Stimulated activated effector memory CD8-positive, alpha-beta T cell treated with anti-CD3 and anti-CD28 coated beads, Interleukin-12 subunit alpha, Interleukin-12 subunit beta, amount 100 ng/mL, for 72 hours (primary cell): ENCODE measurements around the gene CBX7.
A peak's percentile ranks its signal among the peaks of the same experiment; 100 is the strongest.
"Not testable (repeated sequence)": the region's sequence is repeated elsewhere in the genome, so short reads cannot be mapped to it uniquely, and the experiment has no call there.

Source experiments
- ATAC-seq: fragments of 150-1000 bp; cut with Tn5 transposase; 2 replicates; pipeline ENCODE4 v1.10.0; 2021
- DNase-seq, 2 donors: peaks; one replicate each; pipeline ENCODE4 v3.0.0; 2021 to 2022; ENCODE audit warnings: low spot score in 2 of 2
- H3K27ac Mint-ChIP-seq: one replicate; pipeline ENCODE4 v1.8.0; 2022; ENCODE audit warnings: mild to moderate bottlenecking, mixed read lengths
- H3K36me3 Mint-ChIP-seq: one replicate; pipeline ENCODE4 v1.8.0; 2022; ENCODE audit warnings: mild to moderate bottlenecking, mixed read lengths
- H3K4me1 Mint-ChIP-seq: one replicate; pipeline ENCODE4 v1.8.0; 2022; ENCODE audit warnings: mixed read lengths
- H3K4me3 Mint-ChIP-seq: one replicate; pipeline ENCODE4 v1.8.0; 2022; ENCODE audit warnings: mild to moderate bottlenecking, mixed read lengths
- H3K9me3 Mint-ChIP-seq: one replicate; pipeline ENCODE4 v1.8.0; 2022; ENCODE audit warnings: mixed read lengths

Gene CBX7

DNA sequence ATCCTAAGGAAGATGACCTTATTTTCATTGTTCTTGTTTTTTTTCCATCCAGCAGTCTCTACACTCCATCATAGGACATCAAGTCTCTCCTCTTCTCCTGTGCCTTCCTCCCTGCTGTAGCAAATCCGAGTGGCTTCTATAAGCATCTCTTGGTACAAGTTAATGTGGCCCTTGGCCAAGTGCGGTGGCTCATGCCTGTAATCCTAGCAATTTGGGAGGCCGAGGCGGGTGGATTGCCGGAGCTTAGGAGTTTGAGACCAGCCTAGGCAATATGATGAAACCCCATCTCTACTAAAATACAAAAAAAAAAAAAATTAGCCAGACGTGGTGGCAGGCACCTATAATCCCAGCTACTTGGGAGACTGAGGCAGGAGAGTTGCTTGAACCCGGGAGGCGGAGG, 3.6 kb upstream of the CBX7 start:
- DNase-seq, ATAC-seq, H3K9me3 Mint-ChIP-seq, H3K4me3 Mint-ChIP-seq, H3K27ac Mint-ChIP-seq: not testable (repeated sequence)
- Mint-ChIP-seq H3K4me1 (peaks cover 12% of the 10 kb centered on the region), H3K36me3 (peaks cover 20% of the 10 kb centered on the region)

DNA sequence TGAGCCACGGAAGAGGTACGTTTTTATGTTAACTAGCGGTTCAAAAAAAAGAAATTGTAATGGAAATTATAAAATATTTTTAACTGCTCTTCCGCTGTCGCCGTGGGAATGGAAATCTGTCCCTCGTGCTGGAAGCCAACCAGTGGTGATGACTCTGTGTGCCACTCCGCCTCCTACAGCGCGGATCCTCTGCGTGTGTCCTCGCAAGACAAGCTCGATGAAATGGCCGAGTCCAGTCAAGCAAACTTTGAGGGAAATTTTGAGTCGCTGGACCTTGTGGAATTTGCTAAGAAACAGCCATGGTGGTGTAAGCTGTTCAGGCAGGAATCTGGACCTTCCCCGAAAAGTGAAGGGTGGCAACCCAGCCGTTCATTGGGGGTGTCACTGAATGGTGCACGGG, 2.9 kb upstream of the CBX7 start:
- Mint-ChIP-seq H3K36me3 (peaks cover 21% of the 10 kb centered on the region), H3K9me3 (no peaks in the 10 kb centered on the region), H3K4me1 (peaks cover 19% of the 10 kb centered on the region), H3K4me3 (no peak overlapping the region), H3K27ac (no peak overlapping the region)
- no peak for DNase-seq
- ATAC-seq: no peak

DNA sequence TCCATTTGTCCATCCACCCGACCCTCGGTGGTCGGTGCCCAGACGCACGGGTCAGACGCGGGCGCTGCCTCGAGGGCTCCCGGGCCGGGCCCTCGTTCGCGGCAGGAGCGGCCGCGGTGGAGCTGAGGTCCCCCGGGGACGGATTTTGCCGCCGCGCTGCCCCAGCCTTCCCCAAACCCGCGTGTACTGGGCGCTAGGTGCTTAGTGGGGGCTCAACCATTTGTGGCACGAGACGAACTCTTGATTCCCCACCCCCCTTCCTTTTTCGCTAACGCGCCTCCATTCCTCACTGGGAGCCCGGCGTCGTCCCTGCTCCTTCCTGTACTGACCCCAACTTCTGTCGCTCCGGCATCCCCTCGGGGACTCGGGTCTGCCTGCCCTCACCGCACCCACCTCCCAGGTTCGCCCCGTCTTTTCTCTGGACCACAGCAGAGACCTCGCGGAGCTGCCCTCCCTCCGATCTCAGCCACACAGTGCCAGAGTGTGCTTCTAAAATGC, 789 bp upstream of the CBX7 start:
- DNase-seq: no peak
- Mint-ChIP-seq H3K4me3 (peak overlapping the region; percentile 94), H3K9me3 (no peaks in the 10 kb centered on the region), H3K36me3 (peaks cover 37% of the 10 kb centered on the region), H3K4me1 (peaks cover 40% of the 10 kb centered on the region), H3K27ac (peak overlapping the region; percentile 95)
- ATAC-seq: peak; percentile 2

DNA sequence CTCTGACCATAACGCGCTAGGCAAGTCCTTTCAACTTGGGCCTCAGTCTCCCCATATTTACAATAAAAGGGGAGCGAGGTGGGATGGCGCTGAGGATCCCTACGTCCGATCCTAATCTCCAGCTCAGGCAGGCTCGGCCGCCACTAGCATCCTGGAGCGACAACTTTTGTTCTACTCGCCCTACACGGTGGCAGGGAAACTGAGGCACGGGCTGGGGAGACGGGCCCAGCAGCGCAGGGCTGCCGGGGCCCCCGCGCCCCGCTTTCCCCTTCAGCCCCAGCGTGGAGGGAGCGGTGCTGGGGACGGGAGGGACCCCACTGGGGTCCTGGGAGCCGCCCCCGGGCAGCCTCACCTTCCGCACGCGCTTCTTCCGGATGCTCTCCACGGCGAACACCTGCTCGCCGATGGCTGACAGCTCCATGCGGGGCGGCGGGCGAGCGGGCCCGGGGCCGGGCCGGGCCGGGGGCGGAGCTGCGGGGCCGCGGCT, 413 bp downstream of the CBX7 start:
- peak overlapping the region; percentile 94 for H3K4me3 Mint-ChIP-seq
- H3K27ac Mint-ChIP-seq: peak overlapping the region; percentile 92
- DNase-seq: no peak
- peaks cover 47% of the 10 kb centered on the region for H3K36me3 Mint-ChIP-seq
- ATAC-seq: no peak
- peaks cover 40% of the 10 kb centered on the region for H3K4me1 Mint-ChIP-seq
- no peaks in the 10 kb centered on the region for H3K9me3 Mint-ChIP-seq

DNA sequence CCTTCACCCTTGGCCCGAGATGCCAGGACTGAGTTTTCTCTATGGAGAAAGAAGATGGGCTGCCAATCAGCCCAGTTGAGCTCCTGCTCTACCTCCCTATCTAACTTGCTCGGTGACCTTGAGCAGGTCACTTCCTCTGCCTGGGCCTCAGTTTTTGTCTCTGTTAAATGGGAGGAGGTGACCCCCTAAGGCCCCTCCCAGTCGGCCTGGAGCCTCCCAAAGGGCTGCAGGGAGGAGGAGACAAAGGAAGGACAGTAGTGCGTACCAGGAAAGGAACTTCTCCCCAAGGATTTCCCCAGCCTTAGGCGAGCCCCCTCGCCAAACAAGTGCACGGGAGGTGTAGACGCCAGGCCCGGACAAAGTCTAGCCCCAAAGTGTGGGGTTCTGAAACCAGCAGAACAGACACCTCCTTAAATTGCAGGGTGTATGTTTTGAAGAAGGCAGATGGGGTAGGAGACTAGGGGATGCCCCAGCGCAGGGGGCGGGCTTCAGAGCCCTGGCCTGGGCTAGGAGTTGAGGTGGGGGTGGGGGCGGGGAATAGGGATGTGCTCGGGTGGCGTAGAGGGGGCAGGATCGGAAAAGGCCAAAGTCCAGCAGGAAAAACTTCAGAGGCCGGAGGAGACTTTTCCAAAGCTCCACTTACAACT, 1.0 kb downstream of the CBX7 start:
- H3K36me3 Mint-ChIP-seq: peaks cover 54% of the 10 kb centered on the region

DNA sequence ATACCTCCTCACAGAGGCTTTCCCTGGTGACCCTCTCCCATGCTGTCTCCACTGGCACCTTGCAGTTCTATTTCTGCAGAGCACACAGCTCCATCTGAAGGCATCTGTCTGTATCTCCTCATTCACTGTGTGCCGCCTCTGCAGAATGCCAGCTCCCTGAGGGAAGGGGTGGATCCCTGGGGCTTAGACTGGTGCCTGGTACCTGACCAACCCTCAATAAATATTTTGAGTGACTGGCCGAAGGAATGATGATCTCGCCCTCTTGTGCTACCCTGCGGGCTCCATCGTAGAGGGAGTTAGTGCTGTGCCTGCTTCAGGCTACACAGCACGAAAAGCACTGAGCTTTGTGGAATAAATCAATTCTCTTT, 1.6 kb downstream of the CBX7 start:
- H3K36me3 Mint-ChIP-seq: peaks cover 60% of the 10 kb centered on the region
- peak overlapping the region; percentile 92 for H3K27ac Mint-ChIP-seq
- no peak for DNase-seq
- H3K4me1 Mint-ChIP-seq: peaks cover 50% of the 10 kb centered on the region
- no peaks in the 10 kb centered on the region for H3K9me3 Mint-ChIP-seq
- H3K4me3 Mint-ChIP-seq: peak overlapping the region; percentile 94
- ATAC-seq: no peak

More for the DNA sequence above, 1.0 kb downstream of the CBX7 start:
- H3K27ac Mint-ChIP-seq: peak overlapping the region; percentile 92
- DNase-seq: no peak
- H3K4me1 Mint-ChIP-seq: peaks cover 44% of the 10 kb centered on the region
- no peak for ATAC-seq
- no peaks in the 10 kb centered on the region for H3K9me3 Mint-ChIP-seq
- H3K4me3 Mint-ChIP-seq: peak overlapping the region; percentile 94

DNA sequence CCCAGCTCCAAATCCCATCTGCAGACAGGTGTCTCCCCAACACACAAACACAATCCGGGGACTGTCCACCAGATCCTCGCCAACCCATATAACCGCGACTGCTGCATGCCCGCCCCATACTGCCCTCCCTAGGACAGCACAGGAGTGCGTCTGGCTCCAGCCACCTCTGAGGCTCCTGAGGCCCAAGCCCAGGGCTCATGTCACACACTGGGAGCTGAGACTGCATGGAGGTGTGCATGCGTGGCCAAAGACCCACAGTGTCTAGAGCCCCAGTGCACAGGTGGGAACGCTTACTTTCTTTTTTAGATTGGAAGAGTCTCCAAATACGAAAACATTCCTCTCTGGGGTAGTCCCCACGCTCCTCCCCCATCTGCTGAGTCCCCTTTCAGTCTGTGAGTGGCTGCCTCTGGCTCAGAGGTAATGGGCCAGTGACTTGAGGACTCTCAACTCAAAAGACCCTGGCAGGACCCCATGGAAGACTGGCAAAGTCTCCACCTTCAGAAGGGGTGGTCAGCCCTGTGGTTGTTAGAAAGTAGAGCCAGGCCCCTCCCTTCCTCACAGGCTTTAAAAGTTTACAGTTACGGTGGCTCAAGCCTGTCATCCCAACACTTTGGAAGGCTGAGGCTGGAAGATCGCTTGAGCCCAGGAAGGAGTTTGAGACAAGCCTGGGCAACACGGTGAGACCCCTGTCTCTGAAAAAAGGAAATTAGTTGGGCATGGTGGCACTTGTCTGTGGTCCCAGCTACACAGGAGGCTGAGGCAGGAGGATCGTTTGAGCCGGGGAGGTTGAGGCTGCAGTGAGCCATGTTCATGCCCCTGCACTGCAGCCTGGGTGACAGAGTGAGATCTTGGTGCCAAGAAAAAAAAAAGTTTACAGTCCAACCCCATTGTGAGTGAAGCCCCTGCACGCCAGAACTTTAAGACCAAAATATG, 2.3 kb downstream of the CBX7 start:
- no peaks in the 10 kb centered on the region for H3K9me3 Mint-ChIP-seq
- H3K27ac Mint-ChIP-seq: peak overlapping the region; percentile 92
- DNase-seq (no peak), ATAC-seq (no peak)
- H3K4me1 Mint-ChIP-seq: peaks cover 50% of the 10 kb centered on the region
- peaks cover 61% of the 10 kb centered on the region for H3K36me3 Mint-ChIP-seq
- peak overlapping the region; percentile 94 for H3K4me3 Mint-ChIP-seq

DNA sequence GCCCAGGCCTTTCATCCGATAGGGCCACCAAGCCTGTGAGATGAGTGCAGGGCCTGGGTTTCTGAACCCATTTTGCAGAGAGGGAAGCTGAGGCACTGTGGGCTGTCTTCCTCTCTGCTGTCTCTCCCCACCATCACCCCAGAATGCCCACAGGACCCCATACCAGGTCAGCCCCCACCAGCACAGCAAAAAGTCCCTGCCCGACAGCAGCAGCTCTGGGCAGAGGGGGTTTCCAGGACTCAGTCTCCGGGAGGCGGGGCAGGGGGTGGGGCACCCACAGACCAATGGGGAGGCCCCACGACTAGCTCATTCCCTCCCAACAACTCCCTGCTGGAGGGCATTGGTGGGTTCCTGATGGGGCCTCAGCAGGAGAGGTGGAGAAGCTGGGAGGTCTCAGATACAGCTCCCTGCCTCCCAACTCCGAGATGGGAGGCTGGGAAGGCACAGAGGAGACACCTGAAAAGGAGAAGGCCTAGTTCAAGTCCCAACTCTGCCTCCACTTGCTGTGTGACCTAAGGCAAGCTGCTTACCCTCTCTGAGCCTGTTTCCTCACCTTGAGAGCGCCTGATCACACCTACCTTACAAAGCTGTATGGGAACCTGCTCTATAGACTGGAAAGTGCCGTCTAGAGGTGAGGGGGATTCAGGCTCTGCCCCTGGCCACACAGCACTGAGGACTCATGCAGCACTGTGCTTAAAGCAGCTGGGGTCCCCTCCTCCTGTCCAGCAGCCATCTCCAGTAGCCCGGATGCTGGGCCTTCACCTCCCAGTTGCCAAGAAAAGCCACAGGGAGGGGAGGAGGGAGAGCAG, 3.5 kb downstream of the CBX7 start:
- H3K9me3 Mint-ChIP-seq: no peaks in the 10 kb centered on the region
- peaks cover 69% of the 10 kb centered on the region for H3K36me3 Mint-ChIP-seq
- ATAC-seq: peak; percentile 44
- H3K27ac Mint-ChIP-seq: peak overlapping the region; percentile 92
- peaks cover 59% of the 10 kb centered on the region for H3K4me1 Mint-ChIP-seq
- peak in 1 of 2 donors; percentile 83 for DNase-seq
- peak overlapping the region; percentile 94 for H3K4me3 Mint-ChIP-seq

DNA sequence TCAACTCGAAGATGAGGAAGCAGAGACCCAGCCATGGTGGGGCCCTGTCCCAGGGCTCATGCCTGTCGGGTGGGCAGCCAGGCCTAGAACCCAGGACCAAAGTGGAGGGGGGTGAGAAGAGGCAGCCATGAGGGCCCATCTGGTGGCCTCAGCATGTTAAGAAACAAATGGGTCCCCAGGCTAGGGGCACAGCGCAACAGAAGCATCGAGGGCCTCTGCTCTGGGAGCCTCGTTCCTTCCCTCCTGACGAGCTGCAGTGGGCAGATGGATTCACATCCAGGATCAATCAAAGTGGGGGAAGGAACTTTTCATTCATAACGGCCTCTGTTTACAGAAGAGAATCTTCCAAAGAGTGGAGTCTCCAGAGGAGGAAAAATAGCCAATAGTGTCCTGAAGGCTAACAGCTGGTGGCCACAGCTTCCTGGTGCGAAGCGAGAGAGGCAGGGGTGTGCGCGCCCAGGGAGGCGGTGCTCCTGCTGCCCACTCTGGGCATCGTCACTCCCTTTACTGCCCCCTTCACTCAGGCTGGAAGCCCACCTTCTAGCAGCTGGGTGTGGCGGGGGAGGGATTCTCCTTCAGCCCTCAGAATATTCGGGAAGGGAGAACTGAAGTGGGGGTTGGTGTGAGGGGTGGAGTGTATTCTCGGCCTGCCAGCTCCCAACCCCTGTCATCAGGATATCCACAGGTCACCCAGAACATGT, 4.3 kb downstream of the CBX7 start:
- Mint-ChIP-seq H3K9me3 (no peaks in the 10 kb centered on the region), H3K4me1 (peaks cover 57% of the 10 kb centered on the region), H3K4me3 (peak overlapping the region; percentile 94), H3K27ac (peak overlapping the region; percentile 92), H3K36me3 (peaks cover 61% of the 10 kb centered on the region)
- DNase-seq: no peak
- ATAC-seq: no peak

DNA sequence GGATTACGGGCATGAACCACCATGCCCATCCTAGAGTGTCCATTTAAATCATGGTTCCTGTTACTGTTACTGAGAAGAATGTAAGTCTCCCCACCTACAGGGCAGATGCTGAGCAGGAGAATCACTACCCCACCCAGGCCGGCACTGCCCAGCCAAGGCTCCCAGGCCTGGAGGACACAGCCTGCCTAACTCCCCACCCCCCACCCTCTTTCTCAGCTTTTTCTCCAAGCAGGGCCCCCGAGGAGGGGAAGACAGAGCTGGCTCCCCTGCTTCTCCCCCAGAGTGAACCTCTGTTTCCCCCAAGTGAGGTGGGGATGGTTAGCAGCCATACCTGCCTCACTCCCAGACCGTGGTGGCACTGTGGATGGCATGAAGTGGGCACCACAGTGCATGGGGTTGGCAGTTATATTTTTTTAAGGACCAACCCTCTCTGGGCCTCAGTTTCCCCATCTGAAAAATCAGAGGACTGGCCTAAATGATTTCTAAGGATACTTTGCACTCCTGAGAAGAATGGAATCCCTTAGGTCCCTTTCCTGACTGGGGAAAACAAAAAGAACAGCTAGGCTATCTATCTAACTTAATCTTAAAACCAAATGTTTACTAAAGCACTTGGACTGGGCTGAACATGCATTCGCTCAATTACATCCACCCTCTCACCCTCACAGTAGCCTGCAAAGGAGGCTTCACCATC, 5.0 kb downstream of the CBX7 start:
- H3K9me3 Mint-ChIP-seq: no peaks in the 10 kb centered on the region
- H3K36me3 Mint-ChIP-seq: peaks cover 56% of the 10 kb centered on the region
- peak overlapping the region; percentile 94 for H3K4me3 Mint-ChIP-seq
- DNase-seq: no peak
- ATAC-seq: no peak
- peak overlapping the region; percentile 92 for H3K27ac Mint-ChIP-seq
- H3K4me1 Mint-ChIP-seq: peaks cover 56% of the 10 kb centered on the region

DNA sequence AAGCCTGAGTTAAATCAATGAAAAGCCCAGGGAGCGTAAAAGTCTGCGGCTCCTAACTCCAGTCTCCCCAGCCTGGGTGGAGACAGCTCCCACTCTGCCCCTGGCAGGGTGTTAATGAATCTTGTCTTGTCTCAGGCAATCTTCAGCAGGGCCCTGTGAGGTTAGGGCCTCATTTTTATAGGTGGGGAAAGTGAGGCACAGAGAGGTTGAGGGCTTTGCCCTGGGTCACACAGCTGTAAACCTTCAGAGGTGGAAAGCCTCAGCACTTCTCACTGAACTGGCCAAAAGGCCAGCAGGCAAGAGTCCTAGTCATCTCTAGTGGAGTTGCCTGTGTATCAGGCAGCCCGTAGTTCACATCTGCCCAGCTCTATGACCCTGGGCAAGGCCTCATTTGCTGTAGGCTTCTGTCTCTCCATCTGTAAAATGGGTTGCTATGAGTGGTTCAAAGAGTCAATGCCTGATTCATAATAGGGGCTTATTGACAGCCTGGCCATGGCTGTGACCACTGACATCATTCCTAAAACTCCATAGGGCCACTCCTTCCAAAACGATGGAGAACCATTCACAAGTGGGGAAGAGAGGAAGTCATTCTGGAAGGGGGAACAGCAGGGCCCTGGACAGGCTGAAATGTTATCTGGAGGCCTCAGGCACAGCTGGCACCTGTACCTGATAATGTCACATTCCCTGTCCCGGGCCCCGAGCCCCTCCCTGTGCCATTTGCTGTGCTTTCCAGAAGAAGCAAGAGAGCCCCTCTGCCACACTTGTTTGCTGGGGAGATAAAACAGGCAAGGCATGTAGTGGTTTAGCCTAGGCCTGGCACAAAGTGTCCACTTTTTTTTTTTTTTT, 6.0 kb downstream of the CBX7 start:
- H3K4me1 Mint-ChIP-seq: peaks cover 56% of the 10 kb centered on the region
- peaks cover 53% of the 10 kb centered on the region for H3K36me3 Mint-ChIP-seq
- H3K27ac Mint-ChIP-seq: peak overlapping the region; percentile 83
- ATAC-seq: no peak
- H3K9me3 Mint-ChIP-seq: no peaks in the 10 kb centered on the region
- peak overlapping the region; percentile 87 for H3K4me3 Mint-ChIP-seq
- DNase-seq: no peak

DNA sequence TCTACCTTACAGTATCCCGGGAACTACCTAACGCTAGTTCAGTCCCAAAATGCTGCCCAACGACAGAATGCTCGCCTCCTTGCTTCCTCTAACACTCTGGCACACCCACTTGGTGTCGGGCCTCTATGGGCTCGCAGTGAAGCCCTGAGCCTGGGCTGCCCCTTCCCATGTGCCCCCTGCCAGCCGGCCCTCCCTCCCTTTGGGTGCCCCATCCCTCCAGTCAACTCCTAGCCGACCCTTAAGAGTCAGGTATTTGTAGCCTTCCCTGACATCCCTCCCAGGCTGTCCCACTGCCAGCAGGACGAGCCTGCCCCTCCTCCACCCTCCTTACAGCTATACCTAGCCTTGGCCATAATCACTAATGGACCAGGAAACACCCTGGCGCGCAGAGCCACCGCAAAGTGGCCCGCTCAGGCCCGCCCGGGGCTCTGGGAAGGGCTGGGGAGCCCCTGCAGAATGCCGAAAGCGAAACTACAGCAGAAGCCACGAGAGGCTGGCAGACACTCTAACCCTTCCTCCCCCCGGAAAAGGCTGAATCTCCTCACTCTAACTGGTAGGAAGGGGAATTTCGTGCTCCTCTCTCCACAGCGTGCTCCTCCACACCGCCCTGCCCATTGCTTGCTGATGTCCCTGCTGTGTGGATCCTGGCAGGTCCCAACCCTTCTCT, 8.2 kb downstream of the CBX7 start:
- peaks cover 33% of the 10 kb centered on the region for H3K4me1 Mint-ChIP-seq
- H3K9me3 Mint-ChIP-seq: no peaks in the 10 kb centered on the region
- H3K36me3 Mint-ChIP-seq: peaks cover 42% of the 10 kb centered on the region
- peak overlapping the region; percentile 87 for H3K4me3 Mint-ChIP-seq
- peak overlapping the region; percentile 87 for H3K27ac Mint-ChIP-seq
- ATAC-seq: peak; percentile 55
- peak; percentile 36 to 77 for DNase-seq

DNA sequence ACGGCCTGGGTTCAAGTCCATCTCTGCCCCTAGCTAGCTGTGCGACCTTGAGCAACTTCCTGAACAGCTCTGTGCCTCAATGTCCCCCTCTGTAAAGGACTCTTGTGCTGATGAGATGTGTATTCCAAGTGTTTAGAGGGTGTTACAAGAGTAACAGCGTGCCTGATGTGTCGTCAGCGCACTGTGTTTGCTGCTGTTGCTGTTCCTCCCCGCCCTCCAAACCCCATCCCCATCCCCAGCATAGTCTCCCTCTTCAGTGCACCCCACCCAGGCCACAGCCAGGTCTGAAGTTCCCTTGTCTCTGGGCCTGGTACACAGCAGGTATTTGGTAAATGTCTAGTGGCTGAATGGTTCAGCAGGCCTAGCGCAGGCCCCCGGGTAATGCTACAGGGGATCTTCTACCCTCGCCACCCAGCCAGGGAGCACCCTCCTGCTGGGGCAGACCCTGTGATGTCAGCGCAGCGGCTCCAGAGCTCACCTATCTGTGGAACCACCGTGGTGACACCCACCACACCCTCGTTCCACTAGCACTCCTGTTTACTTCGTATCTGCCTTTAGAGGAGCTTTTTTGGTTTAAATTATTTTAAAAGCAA, 10.3 kb downstream of the CBX7 start:
- Mint-ChIP-seq H3K4me1 (peaks cover 24% of the 10 kb centered on the region), H3K27ac (no peak overlapping the region), H3K36me3 (peaks cover 24% of the 10 kb centered on the region), H3K4me3 (no peak overlapping the region), H3K9me3 (no peaks in the 10 kb centered on the region)
- ATAC-seq: no peak
- DNase-seq: no peak
